PC-9 (cell line): Measurements from ENCODE around the gene SLC25A51. TPM values are rescaled to one million over a fixed set of nuclear protein-coding genes. Genes with fewer than 3 reads are reported as not detected.

ENCODE experiments used
- Bru-seq: library from RNA; stranded (reverse); fragments of 400-500 nt; gene quantifications from one replicate; lab custom pipeline; 2021; lab: Mats Ljungman, UMichigan
- BruChase-seq, 2 experiments: library from RNA; stranded (reverse); fragments of 400-500 nt; gene quantifications; one replicate each; lab custom pipeline; 2021; lab: Mats Ljungman, UMichigan
- BruUV-seq: library from RNA; stranded (reverse); fragments of 400-500 nt; replicated peaks from 2 replicates; lab custom pipeline; 2021; lab: Mats Ljungman, UMichigan
- CTCF ChIA-PET: fragments of 300-600 bp; sonication (Branson Sonifier 250); formaldehyde crosslinking; loops from one replicate; lab custom pipeline; 2022; ENCODE audit warnings: antibody characterized with exemption; lab: Charles Lee
- POLR2A ChIA-PET: fragments of 300-600 bp; sonication (Branson Sonifier 250); formaldehyde crosslinking; loops from one replicate; lab custom pipeline; 2022; ENCODE audit warnings: antibody characterized with exemption; ENCODE audit not compliant: unreplicated experiment; lab: Charles Lee
- DNase-seq, 2 experiments: peaks; one replicate each; pipeline versions ENCODE4 v3.0.0 to v3.0.0-alpha.2; 2015 to 2022; ENCODE audit warnings: mixed read lengths in 1 of 2
- H2AFZ ChIP-seq: fragments of 200-600 bp; sonication (generic); 2 replicates; pipeline ENCODE4 v1.8.1; 2017; ENCODE audit warnings: antibody characterized with exemption
- H3F3A ChIP-seq: fragments of 200-600 bp; sonication (generic); 2 replicates; pipeline ENCODE4 v1.8.1; 2017; ENCODE audit warnings: antibody characterized with exemption, mild to moderate bottlenecking, low read depth; ENCODE audit not compliant: insufficient read depth
- H3K27ac ChIP-seq: fragments of 200-600 bp; sonication (generic); 2 replicates; pipeline ENCODE4 v1.6.1; 2016; ENCODE audit warnings: mixed run types
- H3K27me3 ChIP-seq: fragments of 200-600 bp; sonication (generic); 2 replicates; pipeline ENCODE4 v1.6.1; 2016; ENCODE audit warnings: low read depth, mixed run types; ENCODE audit not compliant: insufficient read depth
- H3K36me3 ChIP-seq: fragments of 200-600 bp; sonication (generic); 2 replicates; pipeline ENCODE4 v1.6.1; 2016; ENCODE audit warnings: low read depth, mixed run types
- H3K4me1 ChIP-seq: fragments of 200-600 bp; sonication (generic); replicated peaks from 2 replicates; pipeline ENCODE4 v1.6.1; 2016; ENCODE audit warnings: mixed run types; ENCODE audit not compliant: insufficient read depth
- H3K4me2 ChIP-seq: fragments of 200-600 bp; sonication (generic); 2 replicates; pipeline ENCODE4 v1.6.1; 2017; ENCODE audit warnings: mixed run types
- H3K4me3 ChIP-seq: fragments of 200-600 bp; sonication (generic); 2 replicates; pipeline ENCODE4 v1.6.1; 2016; ENCODE audit warnings: mixed run types
- H3K79me2 ChIP-seq: fragments of 200-600 bp; sonication (generic); 2 replicates; pipeline ENCODE4 v1.6.1; 2017; ENCODE audit warnings: low read depth, mixed run types
- H3K9me2 ChIP-seq: fragments of 200-600 bp; sonication (generic); 2 replicates; pipeline ENCODE4 v1.8.1; 2017; ENCODE audit warnings: mild to moderate bottlenecking; ENCODE audit not compliant: insufficient read depth
- H3K9me3 ChIP-seq: fragments of 200-600 bp; sonication (generic); 2 replicates; pipeline ENCODE4 v1.8.1; 2016; ENCODE audit warnings: low read depth; ENCODE audit not compliant: insufficient read depth
- H4K20me1 ChIP-seq: fragments of 200-600 bp; sonication (generic); 2 replicates; pipeline ENCODE4 v1.8.1; 2017; ENCODE audit not compliant: insufficient read depth
- EZH2 ChIP-seq: fragments of 200-600 bp; sonication (generic); IDR thresholded peaks from 2 replicates; pipeline ENCODE4 v1.8.0; 2017; ENCODE audit warnings: antibody characterized with exemption, low read depth
- intact Hi-C: fragments of 100-400 bp; cut with micrococcal nuclease; formaldehyde crosslinking; loops from one replicate; pipeline ENCODE4 v1.10.0; 2022; ENCODE audit not compliant: unreplicated experiment
- long read RNA-seq: library from polyadenylated mRNA; stranded (forward); transcript quantifications from one replicate; pipeline ENCODE4 v2.0.0, GENCODE V29; 2022
- total RNA-seq: library from RNA; stranded (reverse); gene quantifications from 2 replicates; pipeline ENCODE4 v1.2.3, GENCODE V29; 2021
- TF ChIP-seq, protein P1 (sequence below): fragments of 200-600 bp; sonication (generic); conservative IDR thresholded peaks from 2 replicates; pipeline ENCODE4 v1.6.1; 2017; ENCODE audit warnings: mixed run types, antibody characterized with exemption, mild to moderate bottlenecking, moderate library complexity

Gene SLC25A51, protein sequence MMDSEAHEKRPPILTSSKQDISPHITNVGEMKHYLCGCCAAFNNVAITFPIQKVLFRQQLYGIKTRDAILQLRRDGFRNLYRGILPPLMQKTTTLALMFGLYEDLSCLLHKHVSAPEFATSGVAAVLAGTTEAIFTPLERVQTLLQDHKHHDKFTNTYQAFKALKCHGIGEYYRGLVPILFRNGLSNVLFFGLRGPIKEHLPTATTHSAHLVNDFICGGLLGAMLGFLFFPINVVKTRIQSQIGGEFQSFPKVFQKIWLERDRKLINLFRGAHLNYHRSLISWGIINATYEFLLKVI
- 12.7 and 14.9 TPM in 2 replicates for total RNA-seq
- Bru-seq, nascent RNA = percentile 61 among the genes with signal in this experiment
- BruChase-seq, experiment 1, labeled RNA remaining after a 2-hour chase = percentile 87 among the genes with signal in this experiment
- percentile 93 among the genes with signal in this experiment for BruChase-seq, experiment 2, labeled RNA remaining after a 6-hour chase
- long read RNA-seq, partial matches to known transcripts = 0 of 12 reads
- long read RNA-seq, other reads (novel, unspliced or antisense) = 6 of 12 reads

DNA sequence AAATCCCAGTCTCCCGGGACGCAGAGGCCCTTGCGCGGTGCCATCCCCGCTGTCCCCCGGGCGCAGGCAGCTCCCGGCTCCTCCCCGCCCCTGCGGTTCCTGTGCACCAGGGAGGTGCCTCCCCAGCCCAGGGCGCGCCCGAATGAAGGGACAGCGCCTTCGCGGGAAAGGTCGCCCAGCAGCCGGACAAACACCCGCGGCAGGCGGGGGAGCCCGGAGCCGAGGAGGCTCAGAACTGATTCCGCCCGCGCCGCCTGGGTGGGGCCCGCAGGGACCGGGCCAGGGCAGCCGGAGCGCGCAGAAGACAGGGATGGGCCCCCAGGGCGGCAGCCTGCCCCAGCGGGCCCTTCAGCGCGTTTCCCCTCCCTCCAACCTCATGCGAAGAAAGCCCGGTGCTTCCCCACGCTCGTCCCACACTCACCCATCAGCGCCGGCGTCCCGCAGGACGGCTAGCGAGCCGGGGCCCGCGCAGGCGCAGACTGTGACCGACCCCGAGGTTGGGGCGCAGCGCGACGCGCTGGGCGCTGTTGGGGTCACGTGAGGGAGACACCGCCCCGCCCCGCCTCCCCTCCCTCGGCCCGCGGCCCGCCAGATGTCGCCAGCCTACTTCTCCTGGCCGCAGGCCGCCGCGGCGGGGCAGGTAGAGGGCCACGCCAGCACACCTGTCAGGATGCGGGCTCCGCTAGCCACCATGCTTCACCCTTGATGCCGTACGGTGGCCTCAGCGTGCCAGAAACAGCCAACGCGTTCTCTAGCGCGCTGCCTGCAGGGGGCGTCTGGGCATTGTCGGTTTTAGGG lies at the start of gene SLC25A51:
TSS of gene SLC25A51 (minus strand) at position 481 of the 798 bp plus-strand sequence. CDS start 15,577 bp downstream, outside the sequence.
- no peaks in the 10 kb centered on the region for H3K9me3 ChIP-seq
- peaks cover 18% of the 10 kb centered on the region for H3K4me1 ChIP-seq
- peak; percentile 74 to 90 for DNase-seq
- H2AFZ ChIP-seq = peak within 1 kb of the TSS; percentile 62
- H3K27me3 ChIP-seq = no peaks in the 10 kb centered on the region
- H3K79me2 ChIP-seq = peaks cover 22% of the 10 kb centered on the region; the same call in 1 of the 2 replicates
- H3K4me3 ChIP-seq = peak within 1 kb of the TSS; percentile 76
- no peaks in the 10 kb centered on the region; the same call in 1 of the 2 replicates for H4K20me1 ChIP-seq
- H3F3A ChIP-seq = peaks cover 13% of the 10 kb centered on the region; the same call in 1 of the 2 replicates
- peak within 1 kb of the TSS; percentile 95 for H3K4me2 ChIP-seq
- POLR2A ChIA-PET = no interaction called here
- intact Hi-C loops = loop anchor here (2.0 to 10.0 kb wide), 6 partner anchors 157 to 498 kb away; partner anchors contain the start of genes POLR1E and SHB
- TF ChIP-seq EZH2 = no peak
- TF ChIP-seq, protein P1, sequence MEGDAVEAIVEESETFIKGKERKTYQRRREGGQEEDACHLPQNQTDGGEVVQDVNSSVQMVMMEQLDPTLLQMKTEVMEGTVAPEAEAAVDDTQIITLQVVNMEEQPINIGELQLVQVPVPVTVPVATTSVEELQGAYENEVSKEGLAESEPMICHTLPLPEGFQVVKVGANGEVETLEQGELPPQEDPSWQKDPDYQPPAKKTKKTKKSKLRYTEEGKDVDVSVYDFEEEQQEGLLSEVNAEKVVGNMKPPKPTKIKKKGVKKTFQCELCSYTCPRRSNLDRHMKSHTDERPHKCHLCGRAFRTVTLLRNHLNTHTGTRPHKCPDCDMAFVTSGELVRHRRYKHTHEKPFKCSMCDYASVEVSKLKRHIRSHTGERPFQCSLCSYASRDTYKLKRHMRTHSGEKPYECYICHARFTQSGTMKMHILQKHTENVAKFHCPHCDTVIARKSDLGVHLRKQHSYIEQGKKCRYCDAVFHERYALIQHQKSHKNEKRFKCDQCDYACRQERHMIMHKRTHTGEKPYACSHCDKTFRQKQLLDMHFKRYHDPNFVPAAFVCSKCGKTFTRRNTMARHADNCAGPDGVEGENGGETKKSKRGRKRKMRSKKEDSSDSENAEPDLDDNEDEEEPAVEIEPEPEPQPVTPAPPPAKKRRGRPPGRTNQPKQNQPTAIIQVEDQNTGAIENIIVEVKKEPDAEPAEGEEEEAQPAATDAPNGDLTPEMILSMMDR = peak; percentile 76; the same call in 1 of the 2 replicates
- H3K9me2 ChIP-seq = no peaks in the 10 kb centered on the region
- H3K36me3 ChIP-seq = peaks cover 5% of the 10 kb centered on the region; the same call in 1 of the 2 replicates
- CTCF ChIA-PET = interaction anchor here (0.7 kb wide), 1 partner anchor 10 kb away, joined by 3 read pairs; no protein-coding TSS in a partner anchor
- peak within 1 kb of the TSS; percentile 42 for H3K27ac ChIP-seq
- TSS peak; percentile 43 for BruUV-seq

DNA sequence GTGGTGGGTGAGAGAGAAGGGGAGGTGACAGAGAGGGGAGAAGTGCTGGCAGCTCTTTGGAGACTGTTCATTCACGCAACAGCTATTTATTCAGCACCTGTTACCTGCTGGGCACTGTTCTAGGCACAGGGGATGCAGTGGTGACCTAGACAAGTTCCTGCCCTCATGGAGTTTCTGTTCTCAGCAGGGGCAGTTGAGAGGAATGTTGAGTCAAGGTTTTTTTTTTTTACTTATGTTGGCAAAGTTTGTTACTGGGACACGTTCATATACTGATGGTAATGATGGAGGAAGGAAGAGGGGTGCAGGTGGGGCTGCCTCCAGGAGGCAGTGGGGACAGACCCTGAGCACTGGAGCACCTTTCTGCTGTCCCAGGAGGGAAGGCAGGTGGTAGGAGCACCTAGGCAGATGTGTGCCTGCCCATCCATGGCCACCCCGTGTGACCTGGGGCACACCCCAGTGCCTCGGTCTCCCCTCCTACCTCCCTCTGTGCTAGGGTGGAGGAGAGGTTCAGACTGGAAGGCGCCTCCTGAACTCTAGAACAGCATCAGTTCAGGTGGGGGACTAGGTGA lies 49.4 kb upstream of the SLC25A51 start:
- TF ChIP-seq, protein P1 = no peak
- TF ChIP-seq EZH2 = no peak
- H3K4me2 ChIP-seq = peak overlapping the region; percentile 60
- H3F3A ChIP-seq = peaks cover 30% of the 10 kb centered on the region
- DNase-seq = no peak
- no peak overlapping the region for H2AFZ ChIP-seq
- no peaks in the 10 kb centered on the region for H3K9me3 ChIP-seq
- TSS peak; percentile 5 for BruUV-seq
- ChIA-PET CTCF (no interaction called here), POLR2A (no interaction called here)
- H3K4me3 ChIP-seq = no peak overlapping the region
- intact Hi-C loops = loop anchor here (1.0 to 5.0 kb wide), 3 partner anchors 41 to 114 kb away; partner anchors contain the start of gene SHB
- H4K20me1 ChIP-seq = no peaks in the 10 kb centered on the region; the same call in 1 of the 2 replicates
- H3K9me2 ChIP-seq = no peaks in the 10 kb centered on the region
- peak overlapping the region; percentile 76 for H3K27ac ChIP-seq
- peaks cover 8% of the 10 kb centered on the region; the same call in 1 of the 2 replicates for H3K36me3 ChIP-seq
- peaks cover 31% of the 10 kb centered on the region for H3K79me2 ChIP-seq
- no peaks in the 10 kb centered on the region for H3K27me3 ChIP-seq
- H3K4me1 ChIP-seq = peaks cover 29% of the 10 kb centered on the region
